LNCAP (cell line): Measurements from ENCODE around the gene CDC14B.

Experiments
- CTCF ChIP-seq: fragments of 450-650 bp; IDR thresholded peaks from 2 replicates; pipeline ENCODE4 v1.5.1; 2017; ENCODE audit warnings: mild to moderate bottlenecking

Gene CDC14B

DNA sequence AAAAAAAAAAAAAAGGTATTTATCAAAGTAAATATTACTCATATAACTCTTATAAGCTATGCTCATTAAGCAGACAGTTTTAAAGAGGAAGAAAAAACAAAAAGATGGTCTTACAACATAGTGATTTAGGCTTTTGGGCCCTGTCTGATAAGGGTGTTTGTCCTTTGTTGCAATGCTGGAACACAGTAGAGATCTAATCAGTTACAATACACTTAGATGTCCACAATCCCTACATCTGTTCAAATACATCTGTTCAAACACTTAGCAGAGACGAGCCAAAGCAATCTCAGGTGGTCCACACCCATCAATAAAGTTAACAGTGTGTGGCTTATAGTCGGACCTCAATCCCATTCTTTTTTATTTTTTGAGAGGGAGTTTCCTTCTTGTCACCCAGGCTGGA lies 24.5 kb upstream of the CDC14B start:
- TF ChIP-seq CTCF: no peak

DNA sequence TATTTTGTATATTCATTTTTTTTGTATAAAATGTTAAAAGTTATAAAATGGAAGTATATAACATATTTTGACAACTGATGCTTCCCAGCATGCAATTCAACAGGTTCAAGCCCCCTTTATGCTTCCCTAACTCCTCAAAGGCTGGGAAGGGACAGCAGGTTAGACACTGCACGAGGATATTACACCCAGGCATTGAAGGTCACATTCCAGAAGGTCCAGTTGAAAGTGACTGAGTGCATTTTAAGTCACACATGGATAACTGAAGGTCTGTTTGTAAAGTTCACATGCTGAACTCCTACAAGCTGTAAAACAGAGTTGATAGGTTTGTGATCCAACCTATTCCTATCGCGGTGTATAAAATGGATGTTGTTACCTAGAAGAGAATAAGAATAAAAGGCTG lies 21.9 kb upstream of the CDC14B start:
- no peak for TF ChIP-seq CTCF

GRCh38 chr9:96638606-96639364 lies 19.1 kb upstream of the CDC14B start:
- no peak for TF ChIP-seq CTCF

DNA sequence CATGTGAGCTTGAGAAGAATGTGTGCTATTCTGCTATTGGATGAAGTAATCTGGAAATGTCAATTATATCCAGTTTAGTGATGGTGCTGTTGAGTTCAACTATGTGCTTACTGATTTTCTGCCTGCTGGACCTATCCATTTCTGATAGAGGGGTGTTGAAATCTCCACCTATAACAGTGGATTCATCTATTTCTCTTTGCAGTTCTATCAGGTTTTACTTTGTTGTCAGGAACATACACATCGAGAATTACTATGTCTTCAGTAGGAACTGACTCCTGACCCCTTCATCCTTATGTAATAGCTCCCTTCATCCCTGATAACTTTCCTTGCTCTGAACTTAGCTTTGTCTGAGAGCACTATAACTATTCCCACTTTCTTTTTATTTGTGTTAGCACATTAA lies 16.7 kb upstream of the CDC14B start:
- no peak for TF ChIP-seq CTCF

GRCh38 chr9:96626912-96627311 lies 7.3 kb upstream of the CDC14B start:
- TF ChIP-seq CTCF: no peak

- no peak for TF ChIP-seq CTCF
These were observed 2.0 kb upstream of the CDC14B start for GRCh38 chr9:96621618-96622017.

- no peak for TF ChIP-seq CTCF
These were observed 1.2 kb upstream of the CDC14B start for GRCh38 chr9:96620832-96621269.

DNA sequence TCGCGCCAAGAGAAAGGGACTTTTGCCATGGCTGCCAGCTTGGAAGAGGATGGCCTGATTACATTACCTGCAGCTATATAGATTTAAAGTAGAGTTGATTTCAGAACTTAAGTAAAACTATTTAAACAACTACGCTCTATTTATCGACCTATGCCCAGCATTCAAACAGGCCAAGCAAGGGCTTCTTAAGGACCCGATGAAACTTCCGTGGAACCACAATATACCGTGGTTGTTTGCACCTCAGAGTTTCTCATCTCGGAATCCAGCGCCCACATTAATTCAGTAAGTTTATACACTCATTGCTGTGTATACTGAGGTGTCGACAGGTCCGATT lies 505 bp upstream of the CDC14B start:
- no peak for TF ChIP-seq CTCF
